WERI-Rb-1 (cell line): ENCODE data around the gene ALMS1.
"Not testable (repeated sequence)": the region's sequence is repeated elsewhere in the genome, so short reads cannot be mapped to it uniquely, and the experiment has no call there.

Source experiments
- DNase-seq: peaks from one replicate; pipeline ENCODE4 v3.0.0-alpha.2; 2020
- H3K27ac ChIP-seq: fragments of 250-450 bp; sonication (Bioruptor Pico); 2 replicates; pipeline ENCODE4 v1.5.1; 2020; ENCODE audit warnings: mild to moderate bottlenecking, moderate library complexity
- H3K27me3 ChIP-seq: fragments of 250-450 bp; sonication (Bioruptor Pico); 2 replicates; pipeline ENCODE4 v1.5.1; 2021; ENCODE audit warnings: mild to moderate bottlenecking, low read depth, moderate library complexity; ENCODE audit not compliant: insufficient read depth, severe bottlenecking
- H3K36me3 ChIP-seq: fragments of 250-450 bp; sonication (Bioruptor Pico); 2 replicates; pipeline ENCODE4 v1.5.1; 2020; ENCODE audit warnings: mild to moderate bottlenecking, moderate library complexity
- H3K4me3 ChIP-seq: 2 replicates; pipeline ENCODE4 v1.5.1; 2011; ENCODE audit warnings: low read depth, mild to moderate bottlenecking, control low read depth, low read length
- H3K9me3 ChIP-seq: fragments of 250-450 bp; sonication (Bioruptor Pico); 2 replicates; pipeline ENCODE4 v1.5.1; 2021; ENCODE audit warnings: mild to moderate bottlenecking, moderate library complexity; ENCODE audit not compliant: severe bottlenecking
- TF ChIP-seq, protein P1 (sequence below): IDR thresholded peaks from 2 replicates; pipeline ENCODE4 v1.5.1; 2011; ENCODE audit warnings: low read depth, mild to moderate bottlenecking, control low read depth, inconsistent platforms, low read length

Gene ALMS1

DNA sequence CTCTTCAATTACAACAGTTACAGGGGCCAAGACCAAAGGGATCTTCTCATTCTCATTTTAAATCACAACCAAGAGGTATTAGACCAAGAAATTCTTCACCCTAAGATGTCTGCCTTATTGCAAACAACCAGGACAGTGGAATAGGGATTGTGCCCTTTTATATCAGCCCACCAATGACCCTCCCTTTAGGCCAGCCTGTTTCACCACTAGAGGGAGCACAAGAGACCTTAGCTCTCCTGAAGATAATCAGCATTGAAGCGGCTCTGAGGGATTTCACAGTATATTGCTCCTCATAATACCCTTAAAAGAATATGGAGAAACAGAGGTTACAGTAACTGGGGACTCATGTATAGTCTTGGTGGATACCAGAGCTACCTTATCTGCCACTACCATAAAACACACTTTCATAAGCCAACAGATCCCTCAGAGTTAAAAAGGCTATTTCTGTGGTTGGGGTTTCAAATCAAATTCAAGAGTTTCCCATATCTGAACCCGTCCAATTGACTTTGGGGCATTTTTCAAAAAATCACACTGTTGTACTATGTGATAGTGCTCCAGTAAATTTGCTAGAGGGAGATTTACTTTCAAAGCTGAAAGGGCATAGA, 245.1 kb downstream of the ALMS1 start:
- not testable (repeated sequence) for H3K4me3 ChIP-seq, H3K9me3 ChIP-seq, H3K27me3 ChIP-seq, H3K36me3 ChIP-seq, H3K27ac ChIP-seq
- TF ChIP-seq, protein P1, sequence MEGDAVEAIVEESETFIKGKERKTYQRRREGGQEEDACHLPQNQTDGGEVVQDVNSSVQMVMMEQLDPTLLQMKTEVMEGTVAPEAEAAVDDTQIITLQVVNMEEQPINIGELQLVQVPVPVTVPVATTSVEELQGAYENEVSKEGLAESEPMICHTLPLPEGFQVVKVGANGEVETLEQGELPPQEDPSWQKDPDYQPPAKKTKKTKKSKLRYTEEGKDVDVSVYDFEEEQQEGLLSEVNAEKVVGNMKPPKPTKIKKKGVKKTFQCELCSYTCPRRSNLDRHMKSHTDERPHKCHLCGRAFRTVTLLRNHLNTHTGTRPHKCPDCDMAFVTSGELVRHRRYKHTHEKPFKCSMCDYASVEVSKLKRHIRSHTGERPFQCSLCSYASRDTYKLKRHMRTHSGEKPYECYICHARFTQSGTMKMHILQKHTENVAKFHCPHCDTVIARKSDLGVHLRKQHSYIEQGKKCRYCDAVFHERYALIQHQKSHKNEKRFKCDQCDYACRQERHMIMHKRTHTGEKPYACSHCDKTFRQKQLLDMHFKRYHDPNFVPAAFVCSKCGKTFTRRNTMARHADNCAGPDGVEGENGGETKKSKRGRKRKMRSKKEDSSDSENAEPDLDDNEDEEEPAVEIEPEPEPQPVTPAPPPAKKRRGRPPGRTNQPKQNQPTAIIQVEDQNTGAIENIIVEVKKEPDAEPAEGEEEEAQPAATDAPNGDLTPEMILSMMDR = peak; percentile 49
- peak; percentile 43 for DNase-seq

DNA sequence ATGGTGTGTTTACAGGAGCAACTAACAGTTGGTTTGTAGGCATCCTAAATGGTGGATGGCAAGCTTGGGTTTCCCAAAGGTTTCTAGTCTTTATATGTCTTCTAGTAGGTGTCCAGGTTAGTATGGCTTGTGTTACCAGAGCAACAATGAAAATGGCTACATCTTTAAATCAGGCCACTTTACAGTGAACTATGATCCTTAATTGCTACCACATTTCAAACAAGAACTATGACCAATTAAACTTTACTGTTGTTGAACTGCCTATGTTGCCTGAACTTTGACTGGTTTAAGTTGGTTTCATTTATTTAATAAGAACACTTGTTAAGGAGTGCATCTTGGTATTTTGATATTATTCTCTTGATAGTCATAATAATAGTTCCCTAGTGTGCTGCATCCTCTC, 251.3 kb downstream of the ALMS1 start:
- not testable (repeated sequence) for DNase-seq, H3K27me3 ChIP-seq, H3K27ac ChIP-seq, H3K4me3 ChIP-seq, H3K36me3 ChIP-seq
- peaks cover 12% of the 10 kb centered on the region for H3K9me3 ChIP-seq

DNA sequence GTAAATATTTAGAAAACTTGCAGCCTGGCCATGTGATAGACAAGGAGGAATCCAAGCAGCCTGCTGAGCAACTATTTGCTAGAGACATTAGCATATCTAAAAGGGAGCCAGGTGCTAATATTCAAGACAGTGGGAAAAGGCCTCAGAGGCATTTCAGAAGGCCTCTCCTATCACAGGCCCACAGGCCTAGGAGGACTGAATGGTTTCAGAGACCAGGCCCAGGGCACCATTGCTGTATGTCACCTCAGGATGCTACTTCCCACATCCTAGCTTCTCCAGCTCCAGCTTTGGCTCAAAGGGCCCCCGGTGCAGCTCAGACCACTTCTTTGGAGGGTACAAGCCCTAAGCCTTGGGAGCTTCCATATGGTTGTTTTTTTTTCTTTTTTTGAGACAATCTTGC, 252.8 kb downstream of the ALMS1 start:
- Histone ChIP-seq H3K36me3 (no peaks in the 10 kb centered on the region), H3K27ac (no peak overlapping the region), H3K4me3 (no peak overlapping the region), H3K27me3 (no peaks in the 10 kb centered on the region), H3K9me3 (peaks cover 12% of the 10 kb centered on the region)
- no peak for DNase-seq
- TF ChIP-seq, protein P1 = no peak

DNA sequence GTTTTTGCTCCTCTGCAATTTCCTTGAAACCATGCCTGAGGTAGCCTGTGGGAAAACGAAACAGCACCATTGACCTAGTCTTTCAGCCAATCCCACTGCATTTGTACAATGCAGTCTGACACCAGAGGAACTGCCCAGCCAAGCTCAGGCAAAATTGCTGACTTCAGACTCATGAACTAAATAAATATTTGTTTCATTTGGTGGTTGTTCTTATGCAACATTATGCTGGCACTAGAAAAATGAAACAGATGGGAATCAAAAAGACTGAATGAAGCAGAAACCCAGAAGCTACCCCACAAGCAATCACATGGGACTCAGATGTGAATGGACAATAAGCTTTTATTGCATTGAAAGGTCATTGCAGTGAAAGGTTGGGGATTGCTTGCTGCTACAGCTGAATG, 254.9 kb downstream of the ALMS1 start:
- Histone ChIP-seq H3K27ac (no peak overlapping the region), H3K4me3 (no peak overlapping the region), H3K36me3 (no peaks in the 10 kb centered on the region), H3K27me3 (peaks cover 5% of the 10 kb centered on the region), H3K9me3 (peaks cover 12% of the 10 kb centered on the region)
- DNase-seq = no peak
- TF ChIP-seq, protein P1 = no peak

DNA sequence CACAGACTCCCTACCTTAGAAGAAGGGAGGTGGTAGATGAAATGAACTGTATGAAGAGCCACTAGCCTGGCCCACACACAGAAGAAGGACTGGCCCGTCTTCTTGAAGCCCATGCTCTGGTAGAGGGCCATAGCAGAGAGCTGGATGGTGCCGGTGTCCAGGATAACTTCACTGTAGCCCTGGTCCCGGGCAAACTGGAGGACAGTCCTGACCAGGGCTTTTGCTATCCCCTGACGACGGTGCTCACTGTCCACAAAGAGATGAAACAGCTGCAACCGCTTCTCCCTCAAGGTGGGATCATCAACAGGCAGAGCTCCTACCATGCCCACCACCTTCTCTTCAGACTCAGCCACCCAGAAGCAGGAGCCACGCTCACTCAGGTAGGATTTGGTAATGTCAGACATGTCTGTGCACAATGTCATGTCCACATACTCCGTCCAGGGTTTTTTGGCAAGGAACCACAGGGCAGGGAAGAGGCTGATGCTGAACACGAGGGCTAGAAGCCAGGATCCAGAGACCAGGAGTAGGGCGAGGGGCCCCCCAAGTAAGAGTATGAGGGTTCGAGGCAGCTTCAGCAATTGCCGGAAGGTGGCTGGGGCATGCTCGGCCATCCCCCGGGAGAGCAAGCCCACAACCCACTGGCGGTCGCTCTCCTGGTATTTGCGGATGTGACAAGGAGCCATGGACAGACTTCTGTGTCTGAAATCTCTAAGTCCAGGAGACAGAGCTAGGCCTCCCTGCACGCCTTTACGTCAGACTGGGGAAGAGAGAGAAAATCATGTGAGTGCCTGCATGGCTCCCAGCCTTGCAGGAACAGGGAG, 255.5 kb downstream of the ALMS1 start:
- Histone ChIP-seq H3K27ac (no peak overlapping the region), H3K4me3 (no peak overlapping the region), H3K9me3 (peaks cover 12% of the 10 kb centered on the region), H3K36me3 (no peaks in the 10 kb centered on the region), H3K27me3 (peaks cover 5% of the 10 kb centered on the region)
- TF ChIP-seq, protein P1 = no peak
- DNase-seq = no peak

DNA sequence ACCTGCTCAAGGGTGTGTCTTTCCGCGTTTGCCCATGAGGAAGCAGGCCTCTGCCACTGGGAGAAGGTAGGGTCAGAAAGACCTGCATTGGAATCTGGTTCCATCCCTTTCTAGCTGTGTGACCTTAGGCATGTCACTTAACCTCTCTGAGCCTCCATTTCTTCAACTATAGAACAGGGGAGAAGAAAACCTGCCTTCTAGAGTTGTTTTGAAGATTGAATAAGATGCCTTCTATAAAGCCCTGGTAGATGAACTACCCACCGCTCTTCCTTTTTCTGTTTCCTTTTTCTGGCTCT, 256.1 kb downstream of the ALMS1 start:
- Histone ChIP-seq H3K36me3 (no peaks in the 10 kb centered on the region), H3K27ac (no peak overlapping the region), H3K27me3 (peaks cover 5% of the 10 kb centered on the region), H3K4me3 (no peak overlapping the region), H3K9me3 (peaks cover 13% of the 10 kb centered on the region)
- TF ChIP-seq, protein P1 = no peak
- no peak for DNase-seq
